Measurements from ENCODE around the gene OR52W1. TPM values are rescaled to one million over a fixed set of nuclear protein-coding genes. Genes with fewer than 3 reads are reported as not detected.

The OR52W1 gene
- total and polyA plus RNA-seq, 4 donors: not detected

- no peak for DNase-seq (ENCODE audit: low spot score)
- Histone ChIP-seq H3K36me3 (ENCODE audit: control insufficient read depth in 4 of 4, insufficient read depth in 3 of 4, low read depth in 1 of 4, low read length in 3 of 4) (no peaks in the 10 kb centered on the region), H3K27ac (ENCODE audit: low read depth in 1 of 2, low read length in 2 of 2) (no peak overlapping the region), H3K9me3 (ENCODE audit: control insufficient read depth in 4 of 4, low read length in 3 of 4) (no peaks in the 10 kb centered on the region), H3K27me3 (ENCODE audit: control insufficient read depth in 4 of 4, insufficient read depth in 4 of 4, low read length in 3 of 4) (no peaks in the 10 kb centered on the region), H3K4me1 (ENCODE audit: control insufficient read depth in 4 of 4, insufficient read depth in 4 of 4, low read length in 3 of 4) (peaks cover 4 to 19% (median 15%) of the 10 kb centered on the region in 4 donors), H3K9ac (ENCODE audit: low read depth in 1 of 2, low read length in 2 of 2) (no peak overlapping the region), H3K4me3 (ENCODE audit: low read depth in 1 of 3, low read length in 3 of 3) (no peak overlapping the region)
- no peak for TF ChIP-seq ZBTB33 (IDR thresholded peaks at IDR 0.05)
- no peak for TF ChIP-seq ATF3 (IDR thresholded peaks at IDR 0.05)
- TF ChIP-seq FOXA1 (IDR thresholded peaks at IDR 0.05): no peak
- TF ChIP-seq EGR1 (IDR thresholded peaks at IDR 0.05; ENCODE audit: low read depth in 2 of 2): no peak
- 83% methylated on average over 4 of the region's 4 CpGs for WGBS
Observed at GRCh38 chr11:6237266-6237665, 38.2 kb downstream of the OR52W1 start.

- TF ChIP-seq YY1 (IDR thresholded peaks at IDR 0.05): no peak
- TF ChIP-seq ZBTB33 (IDR thresholded peaks at IDR 0.05): no peak
- TF ChIP-seq RAD21 (IDR thresholded peaks at IDR 0.05): no peak
- TF ChIP-seq GABPA (IDR thresholded peaks at IDR 0.05 in 1 of 2, conservative IDR thresholded peaks at IDR 0.05 in 1 of 2): no peak
- no peak for TF ChIP-seq RXRA (IDR thresholded peaks at IDR 0.05)
- no peak for TF ChIP-seq ATF3 (IDR thresholded peaks at IDR 0.05)
- no peak for TF ChIP-seq EGR1 (IDR thresholded peaks at IDR 0.05; ENCODE audit: low read depth in 2 of 2)
Observed at GRCh38 chr11:6237761-6238302, 38.8 kb downstream of the OR52W1 start.

GRCh38 chr11:6238902-6239301, 39.9 kb downstream of the OR52W1 start, which contains the start of gene CNGA4:
Gene CNGA4 (plus strand): TSS chr11:6239089. CDS start chr11:6239207, 118 bp downstream.
- WGBS: 91% methylated on average over 1 of the region's 1 CpG
- H3K36me3 ChIP-seq (ENCODE audit: control insufficient read depth in 4 of 4, insufficient read depth in 3 of 4, low read depth in 1 of 4, low read length in 3 of 4): no peaks in the 10 kb centered on the region
- peaks cover 0 to 7% (median 4%) of the 10 kb centered on the region in 4 donors for H3K4me1 ChIP-seq (ENCODE audit: control insufficient read depth in 4 of 4, insufficient read depth in 4 of 4, low read length in 3 of 4)
- TF ChIP-seq TAF1 (conservative IDR thresholded peaks at IDR 0.05) (no peak), EGR1 (IDR thresholded peaks at IDR 0.05; ENCODE audit: low read depth in 2 of 2) (no peak), HNF4G (IDR thresholded peaks at IDR 0.05) (no peak), ATF3 (IDR thresholded peaks at IDR 0.05) (no peak)
- H3K27ac ChIP-seq (ENCODE audit: low read depth in 1 of 2, low read length in 2 of 2): no peak within 1 kb of the TSS
- H3K4me3 ChIP-seq (ENCODE audit: low read depth in 1 of 3, low read length in 3 of 3): no peak within 1 kb of the TSS
- H3K9me3 ChIP-seq (ENCODE audit: control insufficient read depth in 4 of 4, low read length in 3 of 4): no peaks in the 10 kb centered on the region
- no peak within 1 kb of the TSS for H3K9ac ChIP-seq (ENCODE audit: low read depth in 1 of 2, low read length in 2 of 2)
- no peak for DNase-seq (ENCODE audit: low spot score)
- H3K27me3 ChIP-seq (ENCODE audit: control insufficient read depth in 4 of 4, insufficient read depth in 4 of 4, low read length in 3 of 4): no peaks in the 10 kb centered on the region

More at GRCh38 chr11:6237761-6238302, 38.8 kb downstream of the OR52W1 start:
- peaks cover 4 to 17% (median 14%) of the 10 kb centered on the region in 4 donors for H3K4me1 ChIP-seq (ENCODE audit: control insufficient read depth in 4 of 4, insufficient read depth in 4 of 4, low read length in 3 of 4)
- H3K9ac ChIP-seq (ENCODE audit: low read depth in 1 of 2, low read length in 2 of 2): no peak overlapping the region
- no peak overlapping the region for H3K27ac ChIP-seq (ENCODE audit: low read depth in 1 of 2, low read length in 2 of 2)
- no peak overlapping the region for H3K4me3 ChIP-seq (ENCODE audit: low read depth in 1 of 3, low read length in 3 of 3)
- no peaks in the 10 kb centered on the region for H3K36me3 ChIP-seq (ENCODE audit: control insufficient read depth in 4 of 4, insufficient read depth in 3 of 4, low read depth in 1 of 4, low read length in 3 of 4)
- no peaks in the 10 kb centered on the region for H3K27me3 ChIP-seq (ENCODE audit: control insufficient read depth in 4 of 4, insufficient read depth in 4 of 4, low read length in 3 of 4)
- DNase-seq (ENCODE audit: low spot score): no peak
- WGBS: 85% methylated on average over 5 of the region's 5 CpGs
- H3K9me3 ChIP-seq (ENCODE audit: control insufficient read depth in 4 of 4, low read length in 3 of 4): no peaks in the 10 kb centered on the region

Measured in liver (tissue), 9 donors.